Thoracic aorta (tissue), 2 donors: Measurements from ENCODE around the gene SULT1A3. TPM values are rescaled to one million over a fixed set of nuclear protein-coding genes. Genes with fewer than 3 reads are reported as not detected.
"Not testable (repeated sequence)": the region's sequence is repeated elsewhere in the genome, so short reads cannot be mapped to it uniquely, and the experiment has no call there.

Source experiments
- ATAC-seq: fragments of 150-250 bp; one replicate; pipeline ENCODE4 v1.8.0; 2017; ENCODE audit warnings: low read depth; ENCODE audit not compliant: insufficient number of reproducible peaks, low FRiP score
- DNase-seq: peaks from one replicate; pipeline ENCODE4 v3.0.0-alpha.2; 2020; ENCODE audit warnings: low spot score
- H3K27ac ChIP-seq, 2 donors: fragments of 200-600 bp; sonication (generic); 1 replicate in 1 of 2; 2 replicates in 1 of 2; pipeline ENCODE4 v1.5.1; 2016; ENCODE audit warnings: mild to moderate bottlenecking in 2 of 2, moderate library complexity in 2 of 2
- H3K27me3 ChIP-seq: fragments of 200-600 bp; sonication (generic); replicated peaks from 2 replicates; pipeline ENCODE4 v1.6.0; 2016; ENCODE audit warnings: mild to moderate bottlenecking; ENCODE audit not compliant: insufficient read depth
- H3K36me3 ChIP-seq: fragments of 200-600 bp; sonication (generic); one replicate; pipeline ENCODE4 v1.5.1; 2016
- H3K4me1 ChIP-seq, 2 donors: fragments of 200-600 bp; sonication (generic); 1 replicate in 1 of 2; 2 replicates in 1 of 2; pipeline versions ENCODE4 v1.5.1 to v1.6.0; 2016; ENCODE audit warnings: low read depth in 2 of 2, mild to moderate bottlenecking in 1 of 2; ENCODE audit not compliant: control insufficient read depth in 1 of 2
- H3K4me3 ChIP-seq: fragments of 200-600 bp; sonication (generic); 2 replicates; pipeline ENCODE4 v1.5.1; 2016; ENCODE audit warnings: mild to moderate bottlenecking
- H3K9me3 ChIP-seq: fragments of 200-600 bp; sonication (generic); 2 replicates; pipeline ENCODE4 v1.5.1; 2016
- total RNA-seq, 2 donors: library from RNA; depleted of rRNA; stranded (reverse); fragments of >200 nt; gene quantifications; one replicate each; pipeline versions ENCODE4 v1.1.0 to v1.2.3, GENCODE V29; 2016
- TF ChIP-seq, protein P1 (sequence below): fragments of 200-600 bp; sonication (generic); IDR thresholded peaks from one replicate; pipeline ENCODE4 v1.5.1; 2019; ENCODE audit warnings: antibody characterized with exemption

SULT1A3 gene
- total RNA-seq, 2 donors from 2014 or later: 11.1 to 15.6 TPM

DNA sequence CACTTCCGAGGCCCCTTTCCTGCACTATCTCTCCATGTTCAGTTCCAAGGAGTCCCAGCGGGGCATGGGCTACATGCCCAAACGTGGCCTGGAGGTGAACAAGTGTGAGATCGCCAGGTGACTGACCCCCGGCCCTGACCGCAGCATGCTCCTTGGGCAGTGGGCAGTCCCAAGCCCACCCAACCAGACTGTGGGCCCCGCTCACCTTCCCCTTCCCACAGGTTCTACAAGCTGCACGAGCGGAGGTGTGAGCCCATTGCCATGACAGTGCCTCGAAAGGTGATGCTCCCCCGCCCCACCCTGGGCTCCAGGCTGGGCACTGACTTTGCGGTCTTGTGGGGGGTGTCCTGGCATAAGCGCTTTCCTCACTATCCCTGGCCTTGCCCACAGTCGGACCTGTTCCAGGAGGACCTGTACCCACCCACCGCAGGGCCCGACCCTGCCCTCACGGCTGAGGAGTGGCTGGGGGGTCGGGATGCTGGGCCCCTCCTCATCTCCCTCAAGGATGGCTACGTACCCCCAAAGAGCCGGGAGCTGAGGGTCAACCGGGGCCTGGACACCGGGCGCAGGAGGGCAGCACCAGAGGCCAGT is 11.0 kb upstream of the SULT1A3 start:
- H3K27me3 ChIP-seq: no peaks in the 10 kb centered on the region
- TF ChIP-seq, protein P1, sequence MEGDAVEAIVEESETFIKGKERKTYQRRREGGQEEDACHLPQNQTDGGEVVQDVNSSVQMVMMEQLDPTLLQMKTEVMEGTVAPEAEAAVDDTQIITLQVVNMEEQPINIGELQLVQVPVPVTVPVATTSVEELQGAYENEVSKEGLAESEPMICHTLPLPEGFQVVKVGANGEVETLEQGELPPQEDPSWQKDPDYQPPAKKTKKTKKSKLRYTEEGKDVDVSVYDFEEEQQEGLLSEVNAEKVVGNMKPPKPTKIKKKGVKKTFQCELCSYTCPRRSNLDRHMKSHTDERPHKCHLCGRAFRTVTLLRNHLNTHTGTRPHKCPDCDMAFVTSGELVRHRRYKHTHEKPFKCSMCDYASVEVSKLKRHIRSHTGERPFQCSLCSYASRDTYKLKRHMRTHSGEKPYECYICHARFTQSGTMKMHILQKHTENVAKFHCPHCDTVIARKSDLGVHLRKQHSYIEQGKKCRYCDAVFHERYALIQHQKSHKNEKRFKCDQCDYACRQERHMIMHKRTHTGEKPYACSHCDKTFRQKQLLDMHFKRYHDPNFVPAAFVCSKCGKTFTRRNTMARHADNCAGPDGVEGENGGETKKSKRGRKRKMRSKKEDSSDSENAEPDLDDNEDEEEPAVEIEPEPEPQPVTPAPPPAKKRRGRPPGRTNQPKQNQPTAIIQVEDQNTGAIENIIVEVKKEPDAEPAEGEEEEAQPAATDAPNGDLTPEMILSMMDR: no peak
- H3K27ac ChIP-seq: no peak overlapping the region
- no peaks in the 10 kb centered on the region for H3K36me3 ChIP-seq
- H3K4me1 ChIP-seq: peaks cover 6 to 10% of the 10 kb centered on the region in 2 donors
- no peak for DNase-seq
- H3K9me3 ChIP-seq: no peaks in the 10 kb centered on the region
- no peak for ATAC-seq
- no peak overlapping the region for H3K4me3 ChIP-seq

DNA sequence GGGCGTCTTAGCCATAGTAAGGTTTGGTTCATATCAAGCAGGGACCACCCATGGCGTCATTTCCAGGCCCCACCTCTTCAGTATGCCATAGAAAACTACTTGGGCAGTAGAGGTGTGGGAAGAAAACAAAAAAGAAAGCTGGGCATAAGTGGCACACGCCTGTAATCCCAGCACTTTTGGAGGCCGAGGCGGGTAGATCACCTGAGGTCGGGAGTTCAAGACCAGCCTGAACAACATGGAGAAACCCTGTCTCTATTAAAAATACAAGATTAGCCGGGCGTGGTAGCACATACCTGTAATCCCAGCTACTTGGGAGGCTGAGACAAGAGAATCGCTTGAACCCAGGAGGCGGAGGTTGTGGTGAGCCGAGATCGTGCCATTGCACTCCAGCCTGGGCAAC is 7.9 kb upstream of the SULT1A3 start:
- H3K4me1 ChIP-seq, H3K9me3 ChIP-seq, H3K4me3 ChIP-seq, H3K27ac ChIP-seq, H3K27me3 ChIP-seq, DNase-seq, H3K36me3 ChIP-seq, ATAC-seq: not testable (repeated sequence)

DNA sequence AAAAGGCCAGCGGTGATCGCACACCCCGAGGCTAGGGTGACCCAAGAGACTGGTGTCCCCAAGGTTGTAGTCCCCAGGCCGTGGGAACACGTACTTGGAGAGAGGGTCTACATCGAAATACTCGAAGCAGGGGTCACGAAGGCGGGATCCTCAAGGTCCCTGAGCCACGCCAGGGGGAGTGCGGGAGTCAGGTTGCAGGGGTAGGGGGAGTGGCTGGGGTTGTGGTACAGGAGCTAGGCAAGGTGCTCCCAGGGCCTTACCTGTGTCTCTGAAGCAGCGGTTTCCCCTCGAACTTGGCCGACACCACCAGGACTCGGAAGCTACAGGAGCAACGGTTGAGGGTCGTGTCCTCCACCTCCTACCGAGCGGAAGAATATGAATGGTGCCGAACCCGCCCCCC is 6.0 kb upstream of the SULT1A3 start:
- not testable (repeated sequence) for ATAC-seq, H3K27me3 ChIP-seq, H3K4me1 ChIP-seq, H3K27ac ChIP-seq, H3K4me3 ChIP-seq, DNase-seq, H3K36me3 ChIP-seq, H3K9me3 ChIP-seq

DNA sequence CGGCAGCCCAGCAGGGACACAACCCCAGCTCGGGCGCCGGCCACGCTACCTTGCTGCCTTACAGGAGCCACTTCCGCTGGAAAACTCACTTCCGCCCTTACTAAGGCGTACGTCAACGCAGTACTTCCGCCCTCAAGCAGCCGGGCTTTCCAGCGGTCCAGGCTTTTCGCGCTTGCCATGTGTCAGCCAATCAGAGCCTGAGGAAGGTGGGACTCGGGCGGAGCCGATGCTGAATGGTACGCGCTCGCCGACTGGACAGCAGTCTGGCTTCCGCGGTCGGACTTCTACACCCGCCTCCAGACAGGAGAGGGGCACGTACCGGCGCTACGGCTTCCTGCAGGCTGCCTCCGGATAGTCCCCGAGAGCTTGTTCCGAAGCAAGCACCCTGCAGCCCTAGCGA is 5.4 kb upstream of the SULT1A3 start, which contains the start of the genes BOLA2B and SLX1A:
TSS of gene BOLA2B (minus strand) at position 52 of the 400 bp plus-strand sequence. CDS start 71 bp downstream, outside the sequence.
TSS of gene SLX1A (plus strand) at position 261 of the 400 bp plus-strand sequence. CDS start 210 bp downstream, outside the sequence.
- H3K36me3 ChIP-seq, DNase-seq, H3K9me3 ChIP-seq, H3K4me1 ChIP-seq, H3K27me3 ChIP-seq, H3K27ac ChIP-seq: not testable (repeated sequence)
- peak; percentile 95 for ATAC-seq
- peak within 1 kb of the TSS; percentile 53 for H3K4me3 ChIP-seq

DNA sequence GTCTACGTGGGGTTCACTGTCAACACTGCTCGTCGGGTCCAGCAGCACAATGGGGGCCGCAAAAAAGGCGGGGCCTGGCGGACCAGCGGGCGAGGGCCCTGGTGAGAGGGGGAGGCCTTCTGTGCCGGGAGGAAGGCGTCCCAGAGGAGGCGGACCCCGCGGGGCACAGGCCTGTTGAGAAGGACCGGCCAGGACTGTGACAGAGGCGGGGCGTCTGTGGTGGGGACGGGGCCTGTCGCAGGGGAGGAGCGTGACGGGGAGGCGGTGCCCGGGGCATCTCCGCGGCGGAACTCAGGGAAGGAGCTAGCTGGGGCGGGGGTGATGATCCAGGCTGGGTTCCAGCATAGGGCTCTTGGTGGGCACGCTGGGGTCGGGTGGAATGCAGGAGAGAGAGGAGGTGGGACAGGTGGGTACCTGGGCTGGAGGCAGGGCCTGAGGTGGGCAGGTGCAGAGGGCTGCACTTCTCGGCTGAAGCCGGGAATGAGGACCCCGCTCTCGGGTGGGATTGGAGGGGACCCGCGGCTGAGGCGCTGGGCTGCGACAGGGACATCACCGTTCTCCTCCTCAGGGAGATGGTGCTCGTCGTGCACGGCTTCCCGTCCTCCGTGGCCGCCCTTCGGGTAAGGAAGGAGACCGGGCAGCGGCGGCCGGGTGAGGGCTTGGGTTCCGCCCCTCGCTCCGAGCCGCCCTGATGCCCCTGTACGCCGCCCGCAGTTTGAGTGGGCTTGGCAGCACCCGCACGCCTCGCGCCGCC is 4.7 kb upstream of the SULT1A3 start:
- peak; percentile 58 for ATAC-seq
- not testable (repeated sequence) for H3K9me3 ChIP-seq, H3K36me3 ChIP-seq, H3K27me3 ChIP-seq, DNase-seq, H3K27ac ChIP-seq, H3K4me1 ChIP-seq
- H3K4me3 ChIP-seq: peak overlapping the region; percentile 53

DNA sequence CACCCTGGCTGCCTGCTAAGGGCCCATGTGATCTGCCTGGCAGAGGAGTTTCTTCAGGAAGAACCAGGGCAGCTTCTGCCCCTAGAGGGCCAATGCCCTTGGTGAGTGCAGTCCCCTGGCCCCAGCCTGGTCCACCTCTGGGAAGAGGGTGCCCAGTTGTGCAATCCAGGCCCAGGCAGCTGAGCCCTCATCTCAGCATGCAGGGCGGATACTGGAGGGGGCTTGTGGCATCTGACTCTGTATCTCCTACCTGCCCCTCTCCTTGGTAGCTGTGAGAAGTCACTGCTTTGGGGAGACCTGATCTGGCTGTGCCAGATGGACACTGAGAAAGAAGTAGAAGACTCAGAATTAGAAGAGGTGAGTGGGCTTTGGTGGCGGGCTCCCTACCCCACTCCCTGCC is 2.1 kb upstream of the SULT1A3 start:
- H3K27me3 ChIP-seq, H3K4me1 ChIP-seq, H3K4me3 ChIP-seq, H3K9me3 ChIP-seq, H3K27ac ChIP-seq, ATAC-seq, DNase-seq, H3K36me3 ChIP-seq: not testable (repeated sequence)

DNA sequence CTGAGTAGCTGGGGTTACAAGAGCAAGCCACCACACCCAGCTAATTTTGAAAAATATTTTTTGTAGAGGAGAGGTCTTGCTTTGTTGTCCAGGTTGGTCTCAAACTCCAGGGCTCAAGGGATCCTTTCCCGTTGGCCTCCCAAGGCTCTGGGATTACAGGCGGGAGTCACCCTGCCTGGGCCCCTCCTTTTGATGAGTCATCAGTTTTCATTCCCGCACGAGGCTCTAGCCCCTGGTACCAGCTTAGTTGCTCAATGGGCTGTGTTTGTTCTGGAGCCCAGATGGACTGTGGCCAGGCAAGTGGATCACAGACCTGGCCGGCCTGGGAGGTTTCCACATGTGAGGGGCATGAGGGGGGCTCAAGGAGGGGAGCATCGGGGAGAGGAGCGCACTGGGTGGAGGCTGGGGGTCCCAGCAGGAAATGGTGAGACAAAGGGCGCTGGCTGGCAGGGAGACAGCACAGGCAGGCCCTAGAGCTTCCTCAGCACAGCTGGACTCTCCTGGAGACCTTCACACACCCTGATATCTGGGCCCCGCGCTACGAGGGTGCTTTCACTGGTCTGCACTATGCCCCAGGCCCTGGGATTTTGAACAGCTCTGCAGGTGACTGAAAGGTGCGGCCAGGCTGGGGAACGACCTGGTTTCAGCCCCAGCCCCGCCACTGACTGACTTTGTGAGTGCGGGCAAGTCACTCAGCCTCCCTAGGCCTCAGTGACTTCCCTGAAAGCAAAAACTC is 721 bp downstream of the SULT1A3 start:
- not testable (repeated sequence) for DNase-seq, H3K4me3 ChIP-seq
- ATAC-seq: peak; percentile 38

DNA sequence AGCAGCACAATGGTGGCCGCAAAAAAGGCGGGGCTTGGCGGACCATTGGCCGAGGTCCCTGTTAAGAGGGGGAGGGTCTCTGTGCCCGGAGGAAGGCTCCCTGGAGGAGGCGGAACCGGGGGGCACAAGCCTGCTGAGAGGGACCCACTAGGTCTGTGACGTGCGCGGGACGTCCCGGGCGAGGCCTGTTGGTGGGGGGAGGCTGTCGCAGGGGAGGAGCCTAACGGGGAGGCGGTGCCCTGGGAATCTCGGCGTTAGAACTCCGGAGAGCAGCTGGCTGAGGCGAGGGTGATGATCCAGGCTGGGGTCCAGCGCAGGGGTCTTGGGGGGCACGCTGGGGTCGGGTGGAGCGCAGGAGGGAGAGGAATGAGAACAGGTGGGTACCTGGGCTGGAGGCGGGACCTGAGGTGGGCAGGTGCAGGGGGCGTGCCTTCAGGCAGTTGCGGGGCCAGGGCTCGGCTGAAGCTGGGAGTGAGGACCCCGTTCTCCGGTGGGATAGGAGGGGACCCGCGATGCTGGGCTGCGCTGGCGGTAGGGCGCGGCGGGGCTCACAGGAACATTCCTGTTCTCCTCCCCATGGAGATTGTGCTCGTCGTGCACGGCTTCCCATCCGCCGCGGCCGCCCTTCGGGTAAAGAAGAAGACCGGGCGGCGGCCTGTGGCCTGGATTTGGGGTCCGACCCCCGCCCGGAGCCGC is 6.6 kb downstream of the SULT1A3 start:
- H3K27ac ChIP-seq, H3K9me3 ChIP-seq, H3K4me1 ChIP-seq, H3K36me3 ChIP-seq, ATAC-seq, H3K27me3 ChIP-seq, DNase-seq: not testable (repeated sequence)
- peak overlapping the region; percentile 69 for H3K4me3 ChIP-seq

More for the DNA sequence above, 721 bp downstream of the SULT1A3 start:
- not testable (repeated sequence) for H3K4me1 ChIP-seq, H3K27me3 ChIP-seq, H3K27ac ChIP-seq, H3K9me3 ChIP-seq, H3K36me3 ChIP-seq

DNA sequence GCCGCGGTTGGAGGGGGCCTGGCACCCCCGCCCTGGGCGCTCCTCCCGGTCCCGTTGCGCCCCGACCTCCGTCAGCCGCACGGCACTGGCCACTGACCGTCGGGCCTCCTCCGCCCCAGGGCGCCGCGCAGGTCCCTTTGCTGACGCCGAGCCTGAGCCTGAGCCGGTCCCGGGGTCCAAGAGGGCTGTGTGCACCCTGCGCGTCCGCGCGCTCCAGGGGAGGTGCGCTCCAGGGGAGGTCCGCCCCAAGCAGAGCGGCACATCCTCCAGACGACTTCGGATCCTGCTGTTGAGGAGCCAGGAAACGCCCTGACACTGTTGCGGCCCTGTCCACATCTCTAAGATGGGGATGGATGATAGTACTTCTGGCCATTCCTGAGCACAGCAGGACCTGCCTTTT is 7.2 kb downstream of the SULT1A3 start:
- not testable (repeated sequence) for ATAC-seq, H3K9me3 ChIP-seq, H3K27me3 ChIP-seq, H3K36me3 ChIP-seq, H3K27ac ChIP-seq, DNase-seq, H3K4me1 ChIP-seq
- peak overlapping the region; percentile 69 for H3K4me3 ChIP-seq

DNA sequence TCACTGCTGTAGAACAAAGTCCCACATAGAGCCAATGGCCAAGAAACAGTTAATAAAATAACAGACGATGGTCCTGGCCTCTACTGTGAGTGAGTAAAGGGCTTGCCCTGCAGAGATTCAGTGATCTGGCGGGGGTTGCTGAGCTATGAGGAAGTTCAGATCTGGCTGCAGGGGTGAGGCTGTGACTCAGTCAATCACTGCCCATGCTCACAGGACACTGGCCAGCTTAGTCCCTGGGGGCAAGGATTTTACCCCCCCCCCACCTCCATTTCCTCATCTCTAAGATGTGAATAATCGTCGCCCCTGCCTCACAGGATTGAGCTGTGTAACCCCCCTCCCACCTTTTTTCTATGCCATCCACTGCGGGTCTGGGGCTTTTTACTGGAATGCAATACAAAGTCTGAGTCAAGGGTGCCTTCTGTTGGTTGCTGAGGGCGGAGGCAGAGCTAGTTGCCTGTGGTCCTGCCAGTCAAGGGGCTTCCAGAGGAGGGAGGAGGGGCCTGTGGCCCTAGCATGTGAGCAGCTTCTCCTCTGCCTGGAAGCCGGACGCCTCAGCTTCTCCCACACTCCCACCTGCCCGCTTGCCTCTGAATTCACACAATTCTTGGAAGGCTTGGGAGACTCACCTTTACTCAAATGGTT is 8.1 kb downstream of the SULT1A3 start:
- H3K9me3 ChIP-seq, H3K27me3 ChIP-seq, H3K27ac ChIP-seq, H3K4me3 ChIP-seq, H3K4me1 ChIP-seq, ATAC-seq, H3K36me3 ChIP-seq: not testable (repeated sequence)
- peak; percentile 1 for DNase-seq
